Spleen (tissue), 7 donors: ENCODE data around the gene ZNF644.

Source experiments
- POLR2A ChIP-seq, 3 donors: fragments of 450-650 bp; IDR thresholded peaks; one replicate each; pipeline ENCODE4 v1.5.1; 2017; ENCODE audit warnings: antibody characterized with exemption in 3 of 3, mild to moderate bottlenecking in 1 of 3
- POLR2AphosphoS5 ChIP-seq, 3 donors: sonication (generic); formaldehyde crosslinking; IDR thresholded peaks; one replicate each; pipeline ENCODE4 v1.5.1; 2017; ENCODE audit warnings: antibody characterized with exemption in 3 of 3
- TF ChIP-seq, protein P1 (sequence below), 11 experiments: fragments of 200-600 bp in 7 of 11; fragments of 450-650 bp in 4 of 11; sonication (generic) in 4 of 11; IDR thresholded peaks in 8 of 11; conservative IDR thresholded peaks in 3 of 11; 1 replicate in 7 of 11; 2 replicates in 4 of 11; pipeline versions ENCODE4 v1.4.0 to v1.8.0; 2016 to 2021; ENCODE audit warnings: antibody characterized with exemption in 11 of 11, inconsistent platforms in 4 of 11, mild to moderate bottlenecking in 1 of 11
- donor health status: DM: no; HTN: no; CAD: no; lungs with moderate emphysema.
- donor health status: DM: no; HTN: no; CAD: no.
- donor health status: DM: no; HTN: no; CAD: no.

DNA sequence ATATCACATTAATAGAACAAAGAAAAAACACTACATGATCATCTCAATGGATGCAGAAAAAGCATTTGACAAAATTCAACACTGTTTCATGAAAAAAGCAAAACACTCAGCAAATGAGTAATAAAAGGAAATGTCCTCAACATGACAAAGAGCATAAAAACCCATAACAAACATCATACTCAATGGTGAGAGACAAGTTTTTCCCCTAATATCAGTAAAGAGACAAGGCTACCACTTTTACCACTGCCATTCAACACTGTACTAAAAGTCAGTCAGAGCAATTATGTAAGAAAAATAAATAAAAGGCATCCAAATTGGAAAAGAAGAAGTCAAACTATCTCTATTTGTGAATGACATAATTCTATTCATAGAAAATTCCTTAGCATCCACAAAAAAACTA, 64.3 kb downstream of the ZNF644 start:
- no peak for TF ChIP-seq POLR2AphosphoS5 (IDR thresholded peaks at IDR 0.05)
- TF ChIP-seq, protein P1, sequence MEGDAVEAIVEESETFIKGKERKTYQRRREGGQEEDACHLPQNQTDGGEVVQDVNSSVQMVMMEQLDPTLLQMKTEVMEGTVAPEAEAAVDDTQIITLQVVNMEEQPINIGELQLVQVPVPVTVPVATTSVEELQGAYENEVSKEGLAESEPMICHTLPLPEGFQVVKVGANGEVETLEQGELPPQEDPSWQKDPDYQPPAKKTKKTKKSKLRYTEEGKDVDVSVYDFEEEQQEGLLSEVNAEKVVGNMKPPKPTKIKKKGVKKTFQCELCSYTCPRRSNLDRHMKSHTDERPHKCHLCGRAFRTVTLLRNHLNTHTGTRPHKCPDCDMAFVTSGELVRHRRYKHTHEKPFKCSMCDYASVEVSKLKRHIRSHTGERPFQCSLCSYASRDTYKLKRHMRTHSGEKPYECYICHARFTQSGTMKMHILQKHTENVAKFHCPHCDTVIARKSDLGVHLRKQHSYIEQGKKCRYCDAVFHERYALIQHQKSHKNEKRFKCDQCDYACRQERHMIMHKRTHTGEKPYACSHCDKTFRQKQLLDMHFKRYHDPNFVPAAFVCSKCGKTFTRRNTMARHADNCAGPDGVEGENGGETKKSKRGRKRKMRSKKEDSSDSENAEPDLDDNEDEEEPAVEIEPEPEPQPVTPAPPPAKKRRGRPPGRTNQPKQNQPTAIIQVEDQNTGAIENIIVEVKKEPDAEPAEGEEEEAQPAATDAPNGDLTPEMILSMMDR (IDR thresholded peaks at IDR 0.05 in 8 of 11, conservative IDR thresholded peaks at IDR 0.05 in 3 of 11) = no peak
- no peak for TF ChIP-seq POLR2A (IDR thresholded peaks at IDR 0.05)
